Sigmoid colon (tissue), 7 donors: ENCODE measurements around the gene ZNF646. TPM values are rescaled to one million over a fixed set of nuclear protein-coding genes. Genes with fewer than 3 reads are reported as not detected.
A peak's percentile ranks its signal among the peaks of the same experiment; 100 is the strongest.
"Not testable (repeated sequence)": the region's sequence is repeated elsewhere in the genome, so short reads cannot be mapped to it uniquely, and the experiment has no call there.

Source experiments
- DNase-seq: peaks from one replicate; pipeline ENCODE4 v3.0.0-alpha.2; 2019
- H3K27ac ChIP-seq, 4 donors: fragments of 200-600 bp; sonication (generic); one replicate each; pipeline ENCODE4 v1.5.1; 2016 to 2019; ENCODE audit warnings: mild to moderate bottlenecking in 1 of 4
- H3K27me3 ChIP-seq, 3 donors: fragments of 200-600 bp; sonication (generic); one replicate each; pipeline ENCODE4 v1.5.1; 2019; ENCODE audit warnings: mild to moderate bottlenecking in 1 of 3
- H3K36me3 ChIP-seq, 4 donors: fragments of 200-600 bp; sonication (generic); one replicate each; pipeline ENCODE4 v1.5.1; 2016 to 2019
- H3K4me1 ChIP-seq, 4 donors: fragments of 200-600 bp; sonication (generic); one replicate each; pipeline ENCODE4 v1.5.1; 2017 to 2019
- H3K4me3 ChIP-seq, 4 donors: fragments of 200-600 bp; sonication (generic); one replicate each; pipeline ENCODE4 v1.5.1; 2017 to 2019; ENCODE audit warnings: mild to moderate bottlenecking in 2 of 4, moderate library complexity in 1 of 4
- H3K9me3 ChIP-seq, 4 donors: fragments of 200-600 bp in 3 of 4; sonication (generic) in 3 of 4; one replicate each; pipeline versions ENCODE4 v1.5.1 to v1.6.1; 2013 to 2019
- CTCF ChIP-seq, 4 experiments: fragments of 450-650 bp in 3 of 4; fragments of 200-600 bp in 1 of 4; IDR thresholded peaks; one replicate each; pipeline ENCODE4 v1.5.1; 2016 to 2019; ENCODE audit warnings: antibody characterized with exemption in 4 of 4, mild to moderate bottlenecking in 3 of 4, moderate library complexity in 2 of 4
- EP300 ChIP-seq, 4 donors: sonication (generic); formaldehyde crosslinking; IDR thresholded peaks; one replicate each; pipeline ENCODE4 v1.6.1; 2017; ENCODE audit warnings: antibody characterized with exemption in 4 of 4
- POLR2A ChIP-seq, 2 donors: fragments of 450-650 bp; IDR thresholded peaks; one replicate each; pipeline ENCODE4 v1.6.1; 2016; ENCODE audit warnings: antibody characterized with exemption in 2 of 2, mild to moderate bottlenecking in 2 of 2, moderate library complexity in 2 of 2
- POLR2AphosphoS5 ChIP-seq, 4 donors: sonication (generic); formaldehyde crosslinking; IDR thresholded peaks; one replicate each; pipeline ENCODE4 v1.6.1; 2017; ENCODE audit warnings: antibody characterized with exemption in 4 of 4
- WGBS, 2 donors: extraction: QIAGEN DNeasy Blood & Tissue Kit; methylation state at CpG; one replicate each; pipeline ENCODE4 v1.1.7; 2013; 5-methylcytosine and 5-hydroxymethylcytosine counted together
- intact Hi-C: fragments of 100-400 bp; cut with DNase I; formaldehyde crosslinking; loops from one replicate; pipeline ENCODE4 v1.15.1; 2023
- polyA plus RNA-seq, 3 donors: library from polyadenylated mRNA; stranded (reverse); fragments of 200-250 nt; gene quantifications; one replicate each; pipeline ENCODE4 v1.2.3, GENCODE V29; 2013
- total RNA-seq, 4 donors: library from RNA; depleted of rRNA; stranded (reverse); fragments of >200 nt; gene quantifications; one replicate each; pipeline ENCODE4 v1.1.0, GENCODE V29; 2016
- donor health status: healthy with polysubstance abuse.
- donor health status: Bipolar disorder and iron deficiency.
- donor health status: healthy.

The ZNF646 gene
- total and polyA plus RNA-seq, 7 donors, result 1.8 to 15.0 (median 8.3) TPM

GRCh38 chr16:31093132-31093703 is 19.0 kb downstream of the ZNF646 start:
- Histone ChIP-seq H3K36me3 (peaks cover 7 to 24% (median 10%) of the 10 kb centered on the region in 4 donors), H3K4me1 (peaks cover 0 to 23% (median 16%) of the 10 kb centered on the region in 4 donors), H3K27ac (peak overlapping the region; percentile 86 to 95 (median 94)), H3K4me3 (peak overlapping the region; percentile 74 to 93 (median 81)), H3K27me3 (no peaks in the 10 kb centered on the region), H3K9me3 (no peaks in the 10 kb centered on the region)
- 29 to 57% methylated on average over 17 of the region's 17 CpGs for WGBS, 2 donors
- no peak for TF ChIP-seq POLR2A (IDR thresholded peaks at IDR 0.05)
- TF ChIP-seq POLR2AphosphoS5 (IDR thresholded peaks at IDR 0.05), result no peak
- TF ChIP-seq EP300 (IDR thresholded peaks at IDR 0.05), result no peak
- TF ChIP-seq CTCF (IDR thresholded peaks at IDR 0.05), result no peak
- intact Hi-C loops, result no loop called here
- DNase-seq, result no peak

- Histone ChIP-seq H3K27me3 (no peaks in the 10 kb centered on the region), H3K27ac (peak overlapping the region; percentile 86 to 95 (median 94)), H3K36me3 (peaks cover 4 to 20% (median 9%) of the 10 kb centered on the region in 4 donors), H3K9me3 (no peaks in the 10 kb centered on the region), H3K4me1 (peaks cover 0 to 23% (median 16%) of the 10 kb centered on the region in 4 donors), H3K4me3 (peak overlapping the region; percentile 74 to 93 (median 81))
- WGBS, 2 donors, result 1% methylated on average over 20 of the region's 20 CpGs
- intact Hi-C loops, result no loop called here
- no peak for DNase-seq
- TF ChIP-seq POLR2AphosphoS5 (IDR thresholded peaks at IDR 0.05) (no peak), EP300 (IDR thresholded peaks at IDR 0.05) (no peak), POLR2A (IDR thresholded peaks at IDR 0.05) (no peak), CTCF (IDR thresholded peaks at IDR 0.05) (no peak)
Observed at GRCh38 chr16:31094088-31094423, 19.8 kb downstream of the ZNF646 start.

GRCh38 chr16:31094424-31095120 is 20.4 kb downstream of the ZNF646 start, which contains the start of gene VKORC1:
Gene VKORC1 (minus strand): TSS chr16:31094797. CDS start chr16:31094729, 68 bp downstream.
- no peaks in the 10 kb centered on the region for H3K27me3 ChIP-seq
- H3K9me3 ChIP-seq, result no peaks in the 10 kb centered on the region
- DNase-seq, result peak; percentile 98
- peak within 1 kb of the TSS; percentile 74 to 93 (median 81) for H3K4me3 ChIP-seq
- peak within 1 kb of the TSS; percentile 86 to 95 (median 94) for H3K27ac ChIP-seq
- 0% methylated on average over 69 of the region's 69 CpGs for WGBS, 2 donors
- intact Hi-C loops, result no loop called here
- peaks cover 0 to 16% (median 9%) of the 10 kb centered on the region in 4 donors for H3K36me3 ChIP-seq
- TF ChIP-seq EP300 (IDR thresholded peaks at IDR 0.05) (no peak), POLR2A (IDR thresholded peaks at IDR 0.05) (peak in 1 of 2 donors; percentile 23), CTCF (IDR thresholded peaks at IDR 0.05) (no peak), POLR2AphosphoS5 (IDR thresholded peaks at IDR 0.05) (peak; percentile 74 to 92 (median 82))
- peaks cover 0 to 23% (median 16%) of the 10 kb centered on the region in 4 donors for H3K4me1 ChIP-seq

GRCh38 chr16:31099860-31100638 is 25.8 kb downstream of the ZNF646 start:
- WGBS, 2 donors, result 58 to 71% methylated on average over 4 of the region's 4 CpGs
- no peak for DNase-seq
- Histone ChIP-seq H3K9me3 (no peaks in the 10 kb centered on the region), H3K4me1 (peaks cover 0 to 4% (median 1%) of the 10 kb centered on the region in 4 donors), H3K4me3 (no peak overlapping the region), H3K36me3 (no peaks in the 10 kb centered on the region), H3K27ac (no peak overlapping the region), H3K27me3 (no peaks in the 10 kb centered on the region)
- TF ChIP-seq EP300 (IDR thresholded peaks at IDR 0.05) (no peak), POLR2A (IDR thresholded peaks at IDR 0.05) (no peak), POLR2AphosphoS5 (IDR thresholded peaks at IDR 0.05) (no peak), CTCF (IDR thresholded peaks at IDR 0.05) (no peak)
- intact Hi-C loops, result no loop called here

GRCh38 chr16:31100876-31101641 is 26.8 kb downstream of the ZNF646 start:
- H3K4me3 ChIP-seq, H3K9me3 ChIP-seq, H3K27ac ChIP-seq, H3K36me3 ChIP-seq, H3K27me3 ChIP-seq, DNase-seq, H3K4me1 ChIP-seq, intact Hi-C loops: not testable (repeated sequence)
- WGBS, 2 donors, result 85 to 88% methylated on average over 13 of the region's 13 CpGs
